Testis (tissue), 2 donors: ENCODE measurements around the gene H1-8.

Experiments
- POLR2A ChIP-seq: fragments of 450-650 bp; IDR thresholded peaks from one replicate; pipeline ENCODE4 v1.6.1; 2017; ENCODE audit warnings: antibody characterized with exemption, mild to moderate bottlenecking, moderate library complexity
- TF ChIP-seq, protein P1 (sequence below), 3 experiments: fragments of 450-650 bp in 2 of 3; fragments of 200-600 bp in 1 of 3; sonication (generic) in 1 of 3; IDR thresholded peaks; one replicate each; pipeline ENCODE4 v1.5.1; 2016 to 2019; ENCODE audit warnings: antibody characterized with exemption in 3 of 3, mild to moderate bottlenecking in 2 of 3, moderate library complexity in 1 of 3

- TF ChIP-seq POLR2A: no peak
- TF ChIP-seq, protein P1, sequence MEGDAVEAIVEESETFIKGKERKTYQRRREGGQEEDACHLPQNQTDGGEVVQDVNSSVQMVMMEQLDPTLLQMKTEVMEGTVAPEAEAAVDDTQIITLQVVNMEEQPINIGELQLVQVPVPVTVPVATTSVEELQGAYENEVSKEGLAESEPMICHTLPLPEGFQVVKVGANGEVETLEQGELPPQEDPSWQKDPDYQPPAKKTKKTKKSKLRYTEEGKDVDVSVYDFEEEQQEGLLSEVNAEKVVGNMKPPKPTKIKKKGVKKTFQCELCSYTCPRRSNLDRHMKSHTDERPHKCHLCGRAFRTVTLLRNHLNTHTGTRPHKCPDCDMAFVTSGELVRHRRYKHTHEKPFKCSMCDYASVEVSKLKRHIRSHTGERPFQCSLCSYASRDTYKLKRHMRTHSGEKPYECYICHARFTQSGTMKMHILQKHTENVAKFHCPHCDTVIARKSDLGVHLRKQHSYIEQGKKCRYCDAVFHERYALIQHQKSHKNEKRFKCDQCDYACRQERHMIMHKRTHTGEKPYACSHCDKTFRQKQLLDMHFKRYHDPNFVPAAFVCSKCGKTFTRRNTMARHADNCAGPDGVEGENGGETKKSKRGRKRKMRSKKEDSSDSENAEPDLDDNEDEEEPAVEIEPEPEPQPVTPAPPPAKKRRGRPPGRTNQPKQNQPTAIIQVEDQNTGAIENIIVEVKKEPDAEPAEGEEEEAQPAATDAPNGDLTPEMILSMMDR (IDR thresholded peaks at IDR 0.05): no peak
Measured at GRCh38 chr3:129534428-129535027, 8.4 kb upstream of the H1-8 start.
